Measurements from ENCODE around the gene HSPB6.

DNA sequence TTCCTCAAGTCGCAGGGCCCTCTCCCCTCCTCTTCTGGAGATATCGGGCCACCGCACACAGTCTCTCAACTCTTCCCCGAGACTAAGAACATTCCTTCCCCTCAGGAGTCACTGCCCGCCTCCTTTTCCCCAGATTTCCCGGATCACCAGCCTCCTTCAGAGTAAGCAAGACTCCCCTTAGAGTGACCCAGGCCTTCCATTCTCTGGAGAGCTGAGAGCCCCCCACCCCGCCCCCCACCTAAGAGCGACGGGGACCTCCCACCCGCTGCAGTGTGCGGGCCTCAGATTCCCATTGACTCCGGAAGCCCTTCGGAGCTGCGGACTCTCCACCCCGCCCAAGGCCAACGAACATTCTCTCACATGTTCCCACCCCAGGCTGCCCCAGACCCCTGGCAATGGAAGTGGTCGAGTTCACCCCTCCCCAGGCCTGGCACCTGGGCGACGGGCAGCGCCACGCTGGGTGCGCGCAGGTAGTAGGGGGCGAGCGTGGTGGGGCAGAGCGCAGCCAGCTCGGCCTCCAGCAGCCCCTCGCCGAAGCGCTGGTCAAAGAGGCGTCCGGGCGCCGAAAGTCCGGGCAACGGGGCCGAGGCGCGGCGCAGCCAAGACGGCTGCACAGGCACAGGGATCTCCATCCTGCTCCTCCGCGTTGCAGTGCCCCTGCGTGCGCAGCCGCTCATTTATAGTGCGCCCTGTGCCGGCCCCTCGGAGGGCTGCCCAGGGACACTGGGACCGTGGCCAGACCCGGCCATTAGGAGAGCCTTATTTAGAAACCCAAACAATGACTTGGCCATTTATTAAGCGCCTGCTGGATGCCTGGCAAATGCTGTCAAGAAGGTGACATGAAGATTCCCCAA lies at the start of gene HSPB6:
- TF ChIP-seq CTCF (IDR thresholded peaks at IDR 0.05; ENCODE audit: insufficient read depth, low read length, poor library complexity, severe bottlenecking), result no peak
- TF ChIP-seq EZH2phosphoT487 (conservative IDR thresholded peaks at IDR 0.05; ENCODE audit: low read length), result no peak

Data from SU-DHL-6 (cell line).